ENCODE data around the gene DZIP3.

Gene DZIP3

DNA sequence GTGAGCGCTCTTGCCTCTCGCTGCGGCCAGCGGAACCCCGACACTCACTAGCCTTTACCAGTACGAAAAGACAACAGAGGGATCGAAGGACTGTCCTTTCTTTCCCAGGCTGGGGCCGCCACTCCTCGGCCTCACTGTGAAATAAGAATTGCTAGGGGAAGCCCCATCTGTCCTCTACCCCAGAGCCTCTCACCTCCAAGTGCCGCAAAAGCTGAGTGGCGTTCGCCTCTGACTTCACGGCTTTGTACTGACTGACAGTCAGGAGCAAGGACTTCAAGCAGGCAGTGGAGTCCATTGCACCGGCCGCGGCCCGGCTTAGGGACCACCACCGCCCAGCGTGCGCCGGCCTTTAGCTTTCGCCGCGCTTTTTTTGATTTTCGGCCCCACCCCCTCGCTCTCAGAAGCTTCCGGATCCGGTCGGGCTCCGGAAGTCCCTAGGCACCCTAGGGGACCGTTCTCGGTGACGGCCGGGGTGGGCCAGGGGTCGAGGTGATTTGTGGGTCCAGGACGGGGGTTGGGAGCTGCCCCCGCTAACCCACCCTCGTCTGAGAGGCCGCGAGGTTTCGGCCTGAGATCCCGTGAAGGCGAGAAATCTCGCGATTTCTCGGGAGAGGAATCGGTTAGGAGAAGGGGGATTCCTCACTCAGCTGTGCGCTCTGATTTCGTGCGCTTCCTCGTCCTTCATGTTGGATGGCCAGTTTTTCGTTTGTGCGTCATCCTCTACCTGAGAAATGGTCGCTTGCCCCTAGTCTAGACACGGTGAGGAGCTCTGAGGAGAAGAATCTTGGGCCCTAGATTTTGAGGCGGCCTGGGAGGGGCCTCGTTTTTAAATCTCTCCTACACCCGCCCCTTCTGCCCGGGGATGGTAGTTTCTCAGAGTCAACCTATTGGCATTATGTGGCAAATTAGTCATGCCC is at the start of gene DZIP3, which contains the start of gene CIP2A:
Gene DZIP3 (plus strand): TSS at position 642 of the 917 bp plus-strand sequence. CDS start 15,685 bp downstream, outside the sequence.
Gene CIP2A (minus strand): TSS at position 358 of the 917 bp plus-strand sequence. CDS start 63 bp downstream, at position 295.
- peak; percentile 68 for DNase-seq (ENCODE audit: low read depth, low spot score)

GRCh38 chr3:108546247-108546646 is 43.3 kb upstream of the DZIP3 start:
- no peak for DNase-seq (ENCODE audit: low read depth, low spot score)

DNA sequence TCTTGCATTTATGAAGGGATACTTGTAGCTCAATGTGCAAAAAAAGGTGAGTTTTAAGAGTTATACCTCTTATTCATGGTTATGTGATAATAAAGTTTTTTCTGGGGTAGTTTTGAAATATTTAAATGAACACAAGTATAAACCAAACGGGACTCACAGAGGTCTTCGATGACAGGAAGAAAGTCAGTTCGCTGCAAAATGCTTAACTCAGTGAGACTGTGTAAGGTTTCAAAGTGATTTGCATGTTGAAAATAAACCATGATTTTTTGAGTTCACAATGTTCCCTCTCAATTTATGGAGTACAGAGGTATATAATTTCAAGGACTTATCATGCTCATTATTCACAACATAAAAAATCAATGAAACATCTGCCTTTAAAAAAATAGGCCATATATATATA is 42.8 kb upstream of the DZIP3 start:
- DNase-seq (ENCODE audit: low read depth, low spot score), result no peak

- DNase-seq (ENCODE audit: low read depth, low spot score), result no peak
These were observed 41.2 kb upstream of the DZIP3 start for GRCh38 chr3:108548304-108548703.

DNA sequence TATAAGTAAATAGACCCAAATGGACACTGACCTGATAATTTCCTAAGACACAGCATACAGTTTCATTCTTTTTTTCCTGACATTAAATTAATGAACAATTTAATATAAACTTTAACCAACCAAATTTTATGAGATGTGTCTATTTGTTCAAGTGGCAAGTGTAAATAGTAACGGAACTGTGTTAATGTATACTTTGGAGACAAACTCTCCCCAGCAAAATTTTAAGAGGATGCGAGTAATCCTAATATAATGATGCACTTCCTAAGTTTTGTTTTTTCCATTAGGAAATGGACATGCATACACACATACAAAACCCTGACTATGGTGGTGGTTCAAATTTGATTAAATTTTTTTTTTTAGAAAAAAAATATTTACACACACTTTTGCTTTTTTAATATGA is 40.6 kb upstream of the DZIP3 start:
- no peak for DNase-seq (ENCODE audit: low read depth, low spot score)

GRCh38 chr3:108552267-108553159 is 37.0 kb upstream of the DZIP3 start:
- DNase-seq (ENCODE audit: low read depth, low spot score), result no peak

DNA sequence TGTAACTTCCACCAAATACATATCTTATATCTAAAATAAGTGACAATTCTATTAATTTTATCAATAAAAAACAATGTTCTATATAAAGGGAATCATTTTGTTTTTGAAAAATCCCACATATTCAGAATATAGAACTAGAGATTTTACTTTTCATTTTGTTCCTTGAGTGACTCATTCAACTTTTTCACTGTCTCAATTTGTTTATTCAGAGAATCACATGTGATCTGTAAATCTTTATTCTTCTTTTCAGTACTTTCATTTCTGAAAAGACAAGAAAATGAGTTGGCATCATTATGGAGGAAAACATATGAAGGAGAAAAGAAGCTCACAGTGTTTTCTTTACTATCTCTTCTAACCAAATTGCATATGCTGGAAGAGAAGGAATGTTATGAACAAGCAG is 35.3 kb upstream of the DZIP3 start:
- DNase-seq (ENCODE audit: low read depth, low spot score), result no peak

- DNase-seq (ENCODE audit: low read depth, low spot score), result no peak
These were observed 34.5 kb upstream of the DZIP3 start for GRCh38 chr3:108554913-108555571.

- no peak for DNase-seq (ENCODE audit: low read depth, low spot score)
These were observed 33.4 kb upstream of the DZIP3 start for GRCh38 chr3:108555966-108556581.

DNA sequence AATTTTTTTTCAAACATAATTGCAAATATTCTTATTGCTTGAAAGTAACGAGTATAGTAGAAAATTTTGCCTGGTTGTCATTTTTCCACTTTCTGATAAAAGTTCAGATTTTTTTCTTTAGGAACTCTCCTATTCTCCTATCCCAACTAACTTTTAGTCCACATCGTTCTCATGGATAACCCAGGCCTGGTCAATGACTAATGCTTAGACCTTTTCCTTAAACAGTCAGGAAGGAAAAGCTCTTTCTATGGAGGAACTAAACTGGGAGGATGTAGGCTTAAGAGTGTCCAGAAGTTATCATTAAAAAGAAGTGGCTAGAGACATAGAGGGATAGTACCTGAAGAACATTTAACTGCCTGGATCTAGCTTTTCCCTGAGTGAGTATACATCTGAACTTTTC is 27.0 kb upstream of the DZIP3 start:
- no peak for DNase-seq (ENCODE audit: low read depth, low spot score)

DNA sequence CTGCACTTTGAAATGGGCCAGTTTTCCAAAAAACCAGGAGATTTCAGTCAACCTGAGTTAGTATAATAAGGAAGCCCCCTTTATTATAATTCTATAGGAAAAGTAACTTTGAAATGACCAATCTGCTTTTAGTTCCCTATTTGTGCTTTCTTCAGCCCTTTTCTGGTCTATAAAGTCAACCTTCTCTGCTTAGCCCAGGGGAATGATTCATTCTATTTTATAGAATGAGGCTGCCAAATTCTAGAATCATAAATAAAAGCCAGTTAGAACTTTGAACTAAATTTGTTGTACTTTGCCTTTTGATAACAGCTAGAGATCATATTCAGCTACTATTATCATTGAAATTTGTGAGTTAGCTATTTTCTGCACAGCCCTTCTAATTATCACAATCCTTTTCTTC is 25.0 kb upstream of the DZIP3 start:
- no peak for DNase-seq (ENCODE audit: low read depth, low spot score)

DNA sequence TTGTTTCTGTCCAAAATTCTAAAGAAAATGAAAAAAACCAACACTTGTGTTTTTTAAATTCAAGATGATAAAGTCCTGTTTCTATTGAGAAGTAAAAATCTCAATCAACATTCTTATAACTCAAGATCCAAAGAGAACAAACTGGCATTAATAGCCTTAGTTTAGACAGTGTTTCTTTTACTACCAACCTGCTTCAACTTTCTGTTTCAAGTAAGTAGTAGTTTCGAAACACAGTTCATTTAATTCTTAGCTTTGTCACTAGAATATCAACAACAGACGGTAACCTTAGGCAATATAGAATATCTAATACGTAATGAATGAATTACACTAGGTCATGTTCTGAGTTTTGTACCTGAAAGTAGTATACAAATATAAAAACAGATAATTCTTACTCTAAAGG is 24.0 kb upstream of the DZIP3 start:
- no peak for DNase-seq (ENCODE audit: low read depth, low spot score)

DNA sequence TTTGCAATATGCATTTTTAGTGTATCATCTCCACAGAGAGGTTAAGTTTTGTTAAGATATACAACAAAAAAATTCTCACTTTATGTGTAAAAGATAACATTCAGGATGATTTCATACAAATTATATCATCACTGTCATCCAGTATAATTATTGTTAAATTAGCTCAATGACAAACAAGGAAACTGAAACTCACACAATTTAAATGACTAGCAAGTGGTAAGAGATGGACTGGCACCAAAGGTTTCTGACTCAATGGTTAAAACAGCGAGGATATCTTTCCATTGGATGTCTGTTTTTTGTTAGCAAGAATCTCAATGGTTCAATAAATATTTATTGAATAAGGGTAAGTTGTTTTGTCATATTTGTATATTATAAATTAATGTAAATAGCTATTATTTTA is 22.9 kb upstream of the DZIP3 start:
- no peak for DNase-seq (ENCODE audit: low read depth, low spot score)

GRCh38 chr3:108569336-108569735 is 20.2 kb upstream of the DZIP3 start:
- DNase-seq (ENCODE audit: low read depth, low spot score), result no peak

DNA sequence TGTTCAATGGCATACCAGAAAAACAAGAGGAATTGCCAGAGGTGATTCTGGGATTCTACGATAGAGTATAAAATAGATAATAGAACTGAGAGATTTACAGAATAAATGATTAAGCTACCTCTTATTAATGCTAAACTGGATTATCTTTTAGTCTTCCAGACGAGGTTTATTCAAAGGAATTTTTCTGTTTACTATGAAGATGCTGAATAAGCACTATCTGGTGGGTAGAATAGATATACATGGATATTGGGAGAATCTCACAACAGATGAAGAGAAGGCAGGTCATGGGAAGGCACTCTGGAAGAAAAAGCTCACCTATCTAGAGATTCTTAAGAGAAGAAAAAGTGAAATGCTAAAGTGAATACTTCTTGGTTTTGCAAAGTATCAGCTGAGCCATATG is 11.5 kb upstream of the DZIP3 start:
- DNase-seq (ENCODE audit: low read depth, low spot score), result no peak

DNA sequence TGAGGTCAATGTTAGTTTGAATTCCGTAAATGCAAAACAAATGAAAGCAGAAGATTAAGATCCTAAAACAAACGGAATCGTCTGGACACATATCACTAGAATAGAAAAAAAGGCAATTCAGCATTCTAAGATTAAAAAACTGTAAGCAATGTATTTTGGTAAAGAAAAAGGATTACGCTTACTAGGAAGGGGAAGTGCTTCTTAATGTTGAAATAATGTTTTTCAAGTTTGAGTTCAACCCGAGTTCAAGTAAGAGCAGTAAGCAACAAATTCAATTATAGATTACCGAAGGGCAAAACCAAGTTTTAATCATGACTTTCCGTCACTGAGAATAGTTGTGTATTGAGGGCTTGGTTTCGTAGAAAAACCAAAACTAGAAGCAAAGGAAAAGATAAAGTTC is 921 bp upstream of the DZIP3 start:
- DNase-seq (ENCODE audit: low read depth, low spot score), result no peak

DNA sequence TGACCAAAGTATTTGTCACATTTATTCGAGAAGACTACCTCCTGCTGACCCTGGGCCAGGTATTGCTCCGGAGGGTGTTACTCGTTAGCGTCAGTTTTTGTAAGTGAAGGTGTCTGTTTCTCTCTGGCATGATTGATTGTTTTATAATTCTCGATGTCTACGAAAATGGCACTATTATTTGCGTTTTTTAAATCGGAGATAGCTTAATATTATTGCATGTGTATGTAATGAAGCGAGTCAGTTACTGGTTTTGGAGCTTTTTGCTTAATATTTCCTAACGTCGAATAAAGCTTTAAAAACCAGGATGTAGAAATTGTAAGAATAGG is 439 bp downstream of the DZIP3 start:
- DNase-seq (ENCODE audit: low read depth, low spot score), result no peak

DNA sequence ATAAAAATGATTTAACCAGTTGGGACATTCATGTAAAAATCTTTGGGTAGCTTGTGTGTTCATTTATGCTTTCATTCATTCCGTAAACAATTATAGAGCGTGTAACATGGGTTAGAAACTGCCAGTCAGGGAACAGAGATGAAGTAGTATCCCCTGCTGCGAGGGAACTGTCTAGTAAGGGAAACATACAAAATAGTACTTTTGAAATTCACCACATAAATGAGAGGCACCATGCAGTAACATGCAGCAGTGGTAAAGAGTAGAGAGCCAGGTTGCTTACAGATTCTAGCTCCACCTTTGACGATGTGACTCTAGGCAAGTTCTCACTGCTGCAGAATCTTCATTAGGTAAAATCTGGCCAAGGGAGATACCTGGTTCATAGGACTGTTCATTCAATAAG is 938 bp downstream of the DZIP3 start:
- no peak for DNase-seq (ENCODE audit: low read depth, low spot score)

DNA sequence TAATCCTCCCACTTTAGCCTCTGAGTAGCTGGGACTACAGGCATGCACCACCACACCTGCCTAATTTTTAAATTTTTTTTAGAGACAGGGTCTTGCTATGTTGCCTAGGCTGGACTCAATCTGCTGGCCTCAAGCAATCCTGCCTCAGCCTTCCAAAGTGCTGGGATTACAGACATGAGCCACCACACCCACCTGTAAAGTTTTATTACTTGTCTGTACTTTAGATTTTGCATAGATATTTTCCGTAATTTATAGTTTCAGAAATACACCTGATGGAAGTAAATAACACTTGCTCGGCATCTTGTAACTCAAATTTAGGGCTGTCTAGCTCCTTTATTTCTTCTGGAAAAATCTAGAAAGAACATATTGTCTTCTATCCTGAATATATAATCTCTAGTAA is 5.8 kb downstream of the DZIP3 start:
- DNase-seq (ENCODE audit: low read depth, low spot score), result no peak

DNA sequence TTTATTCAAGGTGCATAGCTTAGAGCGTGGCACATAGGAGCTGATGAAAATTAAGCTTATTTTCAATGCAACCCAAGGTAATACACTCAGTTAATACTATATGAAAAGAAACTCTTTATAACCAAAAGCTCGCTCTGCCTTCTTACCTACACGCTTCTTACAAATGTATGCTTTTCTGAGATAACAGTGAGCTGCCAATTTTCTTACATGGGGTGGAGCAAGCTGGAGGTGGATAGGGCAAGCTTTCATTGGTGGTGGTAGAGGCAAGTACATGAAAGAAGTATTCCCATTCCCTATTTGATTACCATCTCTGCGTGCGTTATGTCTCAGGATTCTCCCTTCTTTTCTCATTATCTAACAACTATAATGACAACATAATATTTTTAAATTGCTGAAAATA is 8.9 kb downstream of the DZIP3 start:
- DNase-seq (ENCODE audit: low read depth, low spot score), result no peak

DNA sequence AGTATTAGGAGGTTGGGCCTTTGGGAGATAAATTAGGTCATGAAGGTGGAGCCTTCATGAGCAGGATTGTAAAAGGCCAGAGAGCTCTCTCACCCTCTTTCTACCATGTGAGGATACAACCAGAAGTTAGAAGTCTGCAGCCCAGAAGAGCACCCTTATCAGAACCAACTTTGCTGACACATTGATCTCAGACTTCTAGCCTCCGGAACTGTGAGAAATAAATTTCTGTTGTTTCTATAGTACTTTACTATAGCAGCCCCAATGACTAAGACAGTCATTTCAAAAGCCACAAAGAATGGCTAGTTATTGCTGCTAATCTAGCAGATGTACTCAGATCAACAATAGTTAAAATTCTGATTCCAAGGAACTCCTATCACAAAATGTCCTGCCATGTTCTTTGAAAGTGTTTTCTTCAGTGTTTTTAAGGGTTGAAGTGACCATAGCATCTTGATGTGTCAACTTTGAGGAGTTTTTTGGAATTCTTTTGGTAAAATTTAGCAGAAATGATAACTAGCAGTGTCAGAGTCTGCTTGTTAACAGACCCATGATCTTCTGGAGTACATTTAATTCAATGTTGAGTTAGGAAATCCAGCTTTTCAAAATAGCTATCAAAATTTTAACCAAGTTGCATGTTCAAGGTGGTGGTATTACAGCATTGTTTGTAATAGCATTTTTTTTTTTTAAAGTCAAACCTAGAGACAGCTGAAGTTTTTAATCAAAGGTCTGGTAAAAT is 10.3 kb downstream of the DZIP3 start:
- DNase-seq (ENCODE audit: low read depth, low spot score), result no peak
